GM21526 (cell line): ENCODE results near the gene RSL1D1.
"Not testable (repeated sequence)": the region's sequence is repeated elsewhere in the genome, so short reads cannot be mapped to it uniquely, and the experiment has no call there.

Experiments
- ATAC-seq: cut with Tn5 transposase; IDR thresholded peaks from one replicate; pipeline ENCODE4 v1.9.1; 2021; ENCODE audit warnings: moderate library complexity; ENCODE audit not compliant: unreplicated experiment, low FRiP score

Gene RSL1D1

GRCh38 chr16:11799509-11800381 is 51.6 kb downstream of the RSL1D1 start:
- ATAC-seq = no peak

- ATAC-seq = no peak
These were observed 52.3 kb downstream of the RSL1D1 start for GRCh38 chr16:11799017-11799381.

DNA sequence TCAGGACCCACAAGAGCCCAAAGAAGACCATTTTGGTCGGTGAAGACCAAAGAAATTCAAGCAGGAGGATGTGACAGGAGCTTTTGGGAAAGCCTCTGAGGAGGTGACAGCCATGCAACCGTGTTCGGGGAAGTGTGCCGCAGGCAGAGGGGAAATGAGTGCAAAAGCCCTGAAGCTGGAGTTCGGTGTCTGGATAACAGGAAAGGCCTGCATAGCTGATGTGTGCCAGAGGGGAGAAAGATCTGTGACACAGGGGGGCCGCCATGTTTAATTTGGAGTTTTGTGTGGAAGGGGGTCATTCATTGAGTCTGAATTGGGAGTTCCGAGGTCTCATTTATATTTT is 53.4 kb downstream of the RSL1D1 start:
- ATAC-seq = no peak

GRCh38 chr16:11797166-11797956 is 54.0 kb downstream of the RSL1D1 start, which contains the start of gene ZC3H7A:
ZC3H7A (minus strand) TSS chr16:11797258; CDS start chr16:11782354, 14,904 bp downstream.
- peak; percentile 79 for ATAC-seq

DNA sequence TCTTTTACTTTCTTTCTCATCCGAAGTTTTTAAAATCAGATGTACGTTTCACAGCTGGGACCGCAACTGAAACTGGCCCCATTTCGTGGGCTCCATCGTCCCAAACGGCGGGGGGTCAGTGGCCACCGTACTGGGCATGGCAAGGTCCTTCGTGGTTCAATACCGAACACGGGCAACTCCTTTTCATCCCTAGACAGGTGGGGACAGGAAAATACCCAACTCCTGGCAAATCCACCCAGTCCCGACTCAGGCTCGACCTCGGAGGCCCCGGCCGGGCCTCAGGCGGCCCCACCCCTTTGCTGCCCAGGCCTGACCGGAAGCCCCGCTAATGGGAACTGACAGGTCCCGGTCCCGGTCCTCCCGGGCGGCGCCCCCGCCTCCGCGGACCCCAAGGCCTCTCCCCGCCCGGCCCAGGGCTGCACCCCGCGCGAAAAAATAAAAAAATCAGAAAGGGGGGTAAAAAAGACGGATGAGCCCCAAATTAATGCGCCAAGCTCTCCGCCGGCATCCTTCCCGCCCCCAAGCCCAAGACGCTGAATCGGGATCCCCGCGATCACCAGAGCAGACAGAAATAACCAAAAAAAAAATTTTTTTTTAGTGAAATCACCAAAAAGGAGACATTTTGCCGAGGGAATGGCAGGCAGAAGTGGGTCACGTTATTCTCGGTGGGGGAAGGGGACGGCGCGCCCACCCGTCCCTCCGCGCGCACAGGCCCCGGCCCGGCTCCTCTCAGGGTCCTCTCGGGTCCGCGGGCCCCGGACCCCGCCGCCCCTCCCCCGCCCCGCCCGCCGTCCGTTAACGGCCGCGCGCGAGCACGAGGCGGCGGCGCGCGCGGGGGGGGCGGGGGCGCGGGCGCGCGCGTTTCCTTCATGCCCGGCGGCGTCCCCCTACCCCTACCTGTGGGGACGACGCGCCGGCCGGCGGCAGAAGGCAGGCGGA is 54.8 kb downstream of the RSL1D1 start:
- ATAC-seq = peak; percentile 9

DNA sequence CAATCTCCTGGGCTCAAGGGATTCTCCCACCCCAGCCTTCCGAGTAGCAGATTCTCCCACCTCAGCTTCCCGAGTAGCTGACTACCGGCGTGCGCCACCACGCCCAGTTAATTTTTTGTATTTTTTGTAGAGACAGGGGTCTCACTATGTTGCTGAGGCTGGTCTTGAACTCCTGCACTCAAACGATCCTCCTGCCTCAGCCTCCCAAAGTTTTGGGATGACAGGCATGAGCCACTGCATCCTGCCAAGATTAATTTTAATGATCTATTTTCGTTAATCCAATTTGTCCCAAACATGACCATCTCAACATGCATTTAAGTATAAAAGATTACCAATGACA is 55.5 kb downstream of the RSL1D1 start:
- ATAC-seq = no peak

- ATAC-seq = no peak
These were observed 56.1 kb downstream of the RSL1D1 start for GRCh38 chr16:11794996-11795886.

DNA sequence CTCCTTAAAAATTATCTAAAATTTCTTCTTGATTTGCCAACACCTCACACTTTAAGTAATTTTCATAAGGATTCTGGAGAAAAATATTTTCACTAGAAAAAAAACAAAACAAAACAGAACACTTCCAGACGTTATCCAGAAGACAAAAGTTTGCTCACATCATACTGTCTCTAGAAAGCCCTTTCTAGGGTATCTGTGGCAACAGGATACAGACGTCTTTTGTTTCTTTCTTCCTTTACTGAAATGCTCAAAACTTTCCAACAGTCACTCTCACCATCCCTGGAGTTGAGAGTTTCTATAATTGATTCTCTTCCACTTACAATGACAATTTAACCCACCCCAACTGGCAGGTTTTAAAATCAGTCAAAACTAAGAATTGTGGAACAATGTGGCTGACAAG is 56.9 kb downstream of the RSL1D1 start:
- no peak for ATAC-seq

GRCh38 chr16:11793840-11794239 is 57.5 kb downstream of the RSL1D1 start:
- ATAC-seq = no peak

GRCh38 chr16:11792410-11793241 is 58.7 kb downstream of the RSL1D1 start:
- no peak for ATAC-seq

DNA sequence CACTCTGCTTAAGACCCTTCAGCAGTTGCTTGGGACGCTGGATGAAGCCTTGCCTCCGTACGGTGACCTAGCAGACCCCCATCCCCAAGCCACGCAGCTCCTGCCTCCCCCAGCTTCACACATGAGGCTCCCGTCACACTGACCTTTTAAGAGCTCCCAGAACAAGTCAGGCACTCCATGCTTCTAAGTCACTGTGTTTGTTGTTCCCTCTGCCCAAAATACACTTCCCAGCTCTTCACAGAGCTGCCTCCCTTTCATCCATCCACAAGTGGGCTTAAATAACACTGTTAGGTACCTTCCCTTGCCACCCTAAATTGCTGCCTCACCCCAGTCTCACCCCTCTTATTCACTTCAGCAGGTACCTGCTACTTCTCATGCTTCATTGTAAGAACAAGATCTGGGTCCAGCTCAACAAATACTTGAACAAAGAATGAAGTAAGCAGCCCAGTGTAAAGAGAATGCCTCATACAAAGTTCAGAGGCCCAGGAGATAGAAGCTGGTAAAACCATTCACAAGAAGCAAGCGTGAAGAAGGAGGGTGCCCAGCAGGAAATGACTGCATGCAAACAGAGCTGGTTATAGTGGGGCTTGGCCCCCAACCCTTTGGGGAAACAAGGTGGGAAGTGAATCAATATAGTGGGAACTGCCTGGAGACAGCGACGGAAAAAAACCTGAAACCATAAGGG is 60.1 kb downstream of the RSL1D1 start:
- ATAC-seq = no peak

- ATAC-seq = no peak
These were observed 62.4 kb downstream of the RSL1D1 start for GRCh38 chr16:11788914-11789313.

- not testable (repeated sequence) for ATAC-seq
These were observed 66.3 kb downstream of the RSL1D1 start for GRCh38 chr16:11784980-11785599.

- not testable (repeated sequence) for ATAC-seq
These were observed 67.0 kb downstream of the RSL1D1 start for GRCh38 chr16:11784381-11784780.

GRCh38 chr16:11784038-11784369 is 67.3 kb downstream of the RSL1D1 start:
- no peak for ATAC-seq
